Lower lobe of right lung (tissue), 2 donors: ENCODE data around the gene ERFL. TPM values are rescaled to one million over a fixed set of nuclear protein-coding genes. Genes with fewer than 3 reads are reported as not detected.

Experiments
- ATAC-seq, 2 donors: fragments of 200-7000 bp; cut with Tn5 transposase; one replicate each; pipeline ENCODE4 v1.9.1; 2020 to 2022; ENCODE audit warnings: mild to moderate bottlenecking in 2 of 2, moderate library complexity in 2 of 2
- DNase-seq: peaks from one replicate; pipeline ENCODE4 v3.0.0-alpha.2; 2020
- H3K27ac ChIP-seq: fragments of 200-600 bp; one replicate; pipeline ENCODE4 v1.8.0; 2022
- H3K27me3 ChIP-seq: fragments of 200-600 bp; one replicate; pipeline ENCODE4 v1.8.0; 2022; ENCODE audit warnings: low read depth
- H3K36me3 ChIP-seq: fragments of 200-600 bp; one replicate; pipeline ENCODE4 v1.8.0; 2022; ENCODE audit warnings: mild to moderate bottlenecking
- H3K4me1 ChIP-seq: fragments of 200-600 bp; one replicate; pipeline ENCODE4 v1.8.0; 2022
- H3K4me3 ChIP-seq: fragments of 200-600 bp; one replicate; pipeline ENCODE4 v1.8.0; 2022; ENCODE audit warnings: mild to moderate bottlenecking
- H3K9me3 ChIP-seq: fragments of 200-600 bp; one replicate; pipeline ENCODE4 v1.8.0; 2022
- intact Hi-C: fragments of 100-400 bp; cut with DNase I; formaldehyde crosslinking; loops from one replicate; pipeline ENCODE4 v1.11.0; 2022
- total RNA-seq: library from RNA; stranded (reverse); fragmentation: NEBNext Ultra II Directional; extraction: Animal tissue kit (Norgen Biotek cat#: 25700); gene quantifications from one replicate; pipeline ENCODE4 v1.2.1, GENCODE V29; 2021
- TF ChIP-seq, protein P1 (sequence below): fragments of 200-600 bp; IDR thresholded peaks from one replicate; pipeline ENCODE4 v1.8.0; 2022; ENCODE audit warnings: antibody characterized with exemption, mild to moderate bottlenecking
- donor health status: DM: no; HTN: yes; CAD: no; lungs with severe emphysema.

ERFL gene
- total RNA-seq, 1 donor from 2014 or later, result 0.41 TPM

DNA sequence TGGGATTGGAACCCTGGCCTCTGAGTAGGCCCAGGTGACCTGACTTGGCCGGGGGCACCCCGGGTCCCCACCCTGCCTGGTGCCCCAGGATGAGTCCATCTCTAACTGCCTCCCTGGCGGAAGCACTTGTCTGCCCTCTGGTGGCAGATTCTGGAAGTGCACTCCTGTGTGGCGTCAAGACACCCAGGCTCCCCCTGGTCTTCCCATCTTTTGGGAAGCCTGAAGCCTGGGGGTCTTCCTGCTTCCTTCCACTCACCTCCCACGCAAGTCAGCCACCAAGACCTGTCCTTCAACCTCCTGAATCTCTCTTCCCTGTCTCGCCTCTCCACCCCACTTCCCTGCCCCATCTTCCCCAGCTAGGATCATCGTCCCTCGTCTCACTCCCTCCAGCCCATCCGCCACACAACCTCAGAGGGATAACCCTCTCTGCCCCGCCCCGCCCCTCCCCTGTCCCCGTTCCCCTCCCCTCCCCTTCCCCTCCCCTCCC is 23.5 kb upstream of the ERFL start:
- Histone ChIP-seq H3K9me3 (no peaks in the 10 kb centered on the region), H3K4me3 (no peak overlapping the region), H3K27me3 (no peaks in the 10 kb centered on the region), H3K27ac (no peak overlapping the region), H3K36me3 (peaks cover 13% of the 10 kb centered on the region), H3K4me1 (no peaks in the 10 kb centered on the region)
- intact Hi-C loops, result no loop called here
- ATAC-seq, result peak; percentile 82 to 84
- peak; percentile 81 for DNase-seq
- TF ChIP-seq, protein P1, sequence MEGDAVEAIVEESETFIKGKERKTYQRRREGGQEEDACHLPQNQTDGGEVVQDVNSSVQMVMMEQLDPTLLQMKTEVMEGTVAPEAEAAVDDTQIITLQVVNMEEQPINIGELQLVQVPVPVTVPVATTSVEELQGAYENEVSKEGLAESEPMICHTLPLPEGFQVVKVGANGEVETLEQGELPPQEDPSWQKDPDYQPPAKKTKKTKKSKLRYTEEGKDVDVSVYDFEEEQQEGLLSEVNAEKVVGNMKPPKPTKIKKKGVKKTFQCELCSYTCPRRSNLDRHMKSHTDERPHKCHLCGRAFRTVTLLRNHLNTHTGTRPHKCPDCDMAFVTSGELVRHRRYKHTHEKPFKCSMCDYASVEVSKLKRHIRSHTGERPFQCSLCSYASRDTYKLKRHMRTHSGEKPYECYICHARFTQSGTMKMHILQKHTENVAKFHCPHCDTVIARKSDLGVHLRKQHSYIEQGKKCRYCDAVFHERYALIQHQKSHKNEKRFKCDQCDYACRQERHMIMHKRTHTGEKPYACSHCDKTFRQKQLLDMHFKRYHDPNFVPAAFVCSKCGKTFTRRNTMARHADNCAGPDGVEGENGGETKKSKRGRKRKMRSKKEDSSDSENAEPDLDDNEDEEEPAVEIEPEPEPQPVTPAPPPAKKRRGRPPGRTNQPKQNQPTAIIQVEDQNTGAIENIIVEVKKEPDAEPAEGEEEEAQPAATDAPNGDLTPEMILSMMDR, result peak; percentile 99

DNA sequence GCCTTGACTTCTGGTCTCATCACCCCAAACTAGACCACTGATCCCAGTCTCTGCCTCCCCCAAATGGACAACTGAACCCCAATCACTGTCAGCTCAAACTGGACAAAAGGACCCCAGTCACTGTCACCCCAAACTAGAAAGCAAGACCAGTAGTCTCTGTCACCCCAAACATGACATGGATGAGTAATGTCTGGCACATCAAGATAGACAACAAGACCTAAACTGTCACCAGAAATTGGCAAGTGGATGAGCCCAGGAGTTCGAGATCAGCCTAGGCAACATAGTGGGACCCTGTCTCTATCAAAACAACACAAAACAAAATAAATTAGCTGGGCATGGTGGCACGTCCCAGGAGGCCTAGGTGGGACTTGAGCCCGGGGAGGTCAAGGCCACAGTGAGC is 18.8 kb upstream of the ERFL start:
- DNase-seq (no peak), ATAC-seq (no peak)
- no peaks in the 10 kb centered on the region for H3K27me3 ChIP-seq
- no peaks in the 10 kb centered on the region for H3K36me3 ChIP-seq
- H3K27ac ChIP-seq, result no peak overlapping the region
- H3K9me3 ChIP-seq, result no peaks in the 10 kb centered on the region
- no peak overlapping the region for H3K4me3 ChIP-seq
- H3K4me1 ChIP-seq, result peaks cover 6% of the 10 kb centered on the region
- intact Hi-C loops, result no loop called here
- TF ChIP-seq, protein P1, result no peak

DNA sequence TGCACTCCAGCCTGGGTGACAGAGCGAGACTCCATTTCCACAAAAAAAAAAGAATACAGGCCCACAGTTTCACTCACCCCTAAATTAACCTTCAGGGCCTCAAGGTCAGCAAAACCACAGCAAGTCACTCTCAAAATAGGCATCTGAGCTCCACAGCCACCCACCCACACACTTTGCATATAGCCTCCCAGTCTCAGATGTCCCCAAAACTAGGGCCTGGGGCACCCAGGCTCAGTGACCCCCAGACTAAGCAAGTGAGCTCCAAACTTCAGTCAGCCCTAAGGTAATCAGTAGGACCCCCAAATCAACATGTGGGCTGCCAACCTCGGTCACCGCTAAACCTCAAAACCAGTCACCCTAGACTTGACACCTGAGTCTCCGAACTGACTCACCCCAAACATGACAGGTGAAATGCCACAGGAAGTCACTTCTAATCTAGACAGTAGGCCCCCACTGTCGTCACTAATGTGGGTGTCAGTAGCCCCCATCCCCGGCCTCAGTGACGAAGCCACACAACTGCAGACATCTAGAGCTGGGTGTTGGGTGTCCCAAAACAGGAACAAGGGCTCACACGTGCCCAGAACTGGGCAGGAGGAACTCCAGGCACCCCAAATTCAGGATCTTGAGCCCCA is 17.0 kb upstream of the ERFL start:
- H3K4me3 ChIP-seq, result no peak overlapping the region
- DNase-seq (no peak), ATAC-seq (peak; percentile 57 to 68)

DNA sequence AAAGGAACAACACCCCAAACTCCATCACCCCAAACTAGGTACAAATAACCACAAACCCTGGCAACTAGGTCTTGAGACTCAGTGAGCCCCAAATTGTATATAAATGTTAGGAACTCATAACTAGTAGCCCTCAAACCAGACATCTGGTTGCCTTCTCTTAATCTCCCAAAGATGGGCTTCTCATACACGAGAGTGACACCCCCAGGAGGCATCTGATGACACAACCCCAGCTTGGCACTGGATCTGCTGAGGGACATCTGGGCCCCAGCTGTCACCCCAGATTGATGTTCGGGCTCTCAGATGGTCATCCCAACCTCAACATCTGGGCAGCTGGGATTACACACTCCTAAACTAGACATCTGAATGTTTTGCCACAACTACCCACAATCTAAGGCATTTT is 16.1 kb upstream of the ERFL start:
- intact Hi-C loops, result no loop called here
- peaks cover 20% of the 10 kb centered on the region for H3K4me1 ChIP-seq
- H3K27me3 ChIP-seq, result peaks cover 21% of the 10 kb centered on the region
- no peaks in the 10 kb centered on the region for H3K9me3 ChIP-seq
- no peak overlapping the region for H3K4me3 ChIP-seq
- ATAC-seq (no peak), DNase-seq (no peak)
- H3K27ac ChIP-seq, result no peak overlapping the region
- TF ChIP-seq, protein P1, result no peak
- no peaks in the 10 kb centered on the region for H3K36me3 ChIP-seq

More for the DNA sequence above, 17.0 kb upstream of the ERFL start:
- peaks cover 15% of the 10 kb centered on the region for H3K4me1 ChIP-seq
- intact Hi-C loops, result no loop called here
- peaks cover 15% of the 10 kb centered on the region for H3K27me3 ChIP-seq
- TF ChIP-seq, protein P1, result no peak
- no peaks in the 10 kb centered on the region for H3K36me3 ChIP-seq
- H3K27ac ChIP-seq, result no peak overlapping the region
- no peaks in the 10 kb centered on the region for H3K9me3 ChIP-seq

DNA sequence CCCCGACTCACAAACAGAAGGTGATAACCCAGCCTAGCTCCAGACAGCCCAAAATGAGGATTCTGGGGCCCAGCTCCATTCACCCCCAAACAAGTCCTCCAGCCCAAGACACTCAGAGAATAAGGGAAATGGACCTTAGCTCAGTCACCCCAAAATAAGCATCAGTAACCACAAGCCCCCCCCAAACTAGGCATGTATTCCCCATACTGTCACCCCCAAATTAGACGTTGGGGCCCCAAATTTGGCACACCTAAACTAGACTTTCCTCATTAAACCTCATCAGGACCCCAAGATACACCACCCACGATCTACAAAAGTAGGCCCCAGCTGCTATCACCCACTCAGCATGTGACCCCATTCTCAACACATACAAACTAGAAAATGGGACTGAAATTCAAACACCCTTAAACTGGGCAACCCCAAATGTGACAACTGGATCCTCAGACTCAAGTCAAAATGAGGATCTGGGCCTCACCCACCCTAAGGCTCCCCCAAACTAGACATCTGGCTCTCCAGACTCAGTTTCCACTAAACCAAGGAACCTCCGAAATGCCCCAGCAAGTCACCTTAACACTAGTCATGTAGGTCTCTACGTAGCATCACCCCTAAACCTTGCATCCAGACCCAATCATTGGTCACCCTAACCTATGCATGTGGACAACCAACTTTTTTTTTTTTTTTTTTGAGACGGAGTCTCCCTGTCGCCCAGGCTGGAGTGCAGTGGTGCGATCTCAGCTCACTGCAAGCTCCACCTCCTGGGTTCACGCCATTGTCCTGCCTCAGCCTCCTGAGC is 13.4 kb upstream of the ERFL start:
- Histone ChIP-seq H3K4me3 (no peak overlapping the region), H3K27ac (no peak overlapping the region), H3K27me3 (peaks cover 21% of the 10 kb centered on the region), H3K36me3 (no peaks in the 10 kb centered on the region), H3K9me3 (no peaks in the 10 kb centered on the region), H3K4me1 (peaks cover 20% of the 10 kb centered on the region)
- intact Hi-C loops, result no loop called here
- ATAC-seq (no peak), DNase-seq (no peak)
- TF ChIP-seq, protein P1, result no peak
